HG02970 (cell line): ENCODE results near the gene HGFAC.

Source experiments
- ATAC-seq: cut with Tn5 transposase; IDR thresholded peaks from one replicate; pipeline ENCODE4 v1.9.1; 2021; ENCODE audit warnings: mild to moderate bottlenecking, moderate library complexity, moderate number of reproducible peaks; ENCODE audit not compliant: unreplicated experiment, low FRiP score

HGFAC gene

DNA sequence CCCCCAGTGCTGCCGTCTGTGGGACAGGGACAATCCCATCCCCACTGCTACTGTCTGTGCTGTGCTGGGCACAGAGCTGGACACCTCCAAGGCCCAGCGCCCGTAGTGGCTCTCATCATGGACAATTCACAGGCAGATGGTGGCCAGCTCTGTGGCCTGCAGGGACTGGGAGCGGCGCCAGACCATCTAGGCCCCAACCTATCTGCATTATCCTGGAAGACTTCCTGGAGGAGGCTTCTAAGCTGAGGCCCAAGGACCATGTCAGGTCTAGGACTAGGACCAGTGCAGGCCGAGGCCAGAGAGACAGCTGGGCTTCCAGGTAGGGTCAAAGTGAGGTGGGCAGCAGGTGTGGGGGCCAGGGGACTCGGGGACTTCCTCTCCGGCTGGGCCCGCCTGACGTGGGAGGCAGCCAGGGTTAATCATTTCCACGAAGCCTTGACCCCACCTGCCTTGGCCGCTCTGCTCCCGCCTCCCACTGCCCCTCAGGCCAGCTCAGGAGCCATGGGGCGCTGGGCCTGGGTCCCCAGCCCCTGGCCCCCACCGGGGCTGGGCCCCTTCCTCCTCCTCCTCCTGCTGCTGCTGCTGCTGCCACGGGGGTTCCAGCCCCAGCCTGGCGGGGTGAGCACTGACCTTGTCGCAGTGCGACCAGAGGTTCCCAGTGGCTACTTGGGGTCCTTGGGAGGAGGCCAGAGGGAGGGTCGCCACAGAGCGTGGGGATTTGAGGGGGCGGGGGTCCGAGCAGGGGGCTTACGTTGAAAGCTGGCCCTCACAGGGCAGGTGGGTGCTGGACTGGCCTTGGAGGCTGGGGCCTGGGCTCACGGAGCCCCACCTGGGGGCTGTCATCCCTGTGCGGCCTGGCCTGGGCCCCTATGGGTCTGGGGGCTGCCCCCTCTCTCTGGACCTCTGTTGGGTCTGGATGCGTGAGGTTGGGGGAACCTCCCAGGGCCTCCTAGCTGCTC is at the start of gene HGFAC:
TSS of gene HGFAC (plus strand) at position 468 of the 959 bp plus-strand sequence. CDS start at position 502, 34 bp downstream.
- no peak for ATAC-seq

DNA sequence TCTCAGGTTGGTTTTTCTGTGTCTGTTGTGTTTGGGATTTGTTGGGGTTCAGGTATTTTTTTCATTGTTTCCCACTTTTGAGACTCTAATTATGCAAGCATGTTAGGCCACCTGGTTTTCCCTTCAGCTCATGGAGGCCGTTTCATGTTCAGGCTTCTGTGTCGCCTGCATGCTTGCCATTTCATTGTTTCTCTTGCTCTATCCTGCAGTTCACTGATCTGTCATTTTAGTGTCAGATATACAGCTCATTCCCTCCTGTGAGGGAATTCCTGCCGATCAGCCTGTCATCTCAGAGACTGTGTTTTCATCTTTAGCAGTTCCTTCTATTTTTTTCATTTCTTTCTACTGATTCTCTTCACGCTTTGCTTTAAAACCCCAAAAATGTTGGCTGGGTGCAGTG is 49.4 kb upstream of the HGFAC start:
- no peak for ATAC-seq

DNA sequence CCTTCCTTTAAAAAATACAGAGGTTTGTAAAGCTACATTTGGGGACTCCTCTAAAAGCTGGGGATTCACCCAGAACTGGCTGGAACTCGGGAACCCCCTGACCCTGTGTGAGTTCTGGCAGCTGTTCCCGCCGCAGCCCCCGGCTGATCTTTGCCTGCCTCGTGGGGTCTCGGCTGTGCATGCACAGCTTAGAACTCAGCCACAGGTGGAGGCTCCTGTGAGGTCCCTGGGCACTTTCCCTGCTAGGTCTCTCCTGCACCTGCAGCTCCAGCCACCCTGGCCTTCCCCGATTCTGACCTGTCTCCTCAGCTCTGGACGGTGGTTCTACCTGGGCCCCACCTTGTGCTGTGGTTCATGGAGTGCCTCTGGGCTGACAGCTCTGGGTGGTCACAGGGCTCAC is 48.6 kb upstream of the HGFAC start:
- no peak for ATAC-seq

DNA sequence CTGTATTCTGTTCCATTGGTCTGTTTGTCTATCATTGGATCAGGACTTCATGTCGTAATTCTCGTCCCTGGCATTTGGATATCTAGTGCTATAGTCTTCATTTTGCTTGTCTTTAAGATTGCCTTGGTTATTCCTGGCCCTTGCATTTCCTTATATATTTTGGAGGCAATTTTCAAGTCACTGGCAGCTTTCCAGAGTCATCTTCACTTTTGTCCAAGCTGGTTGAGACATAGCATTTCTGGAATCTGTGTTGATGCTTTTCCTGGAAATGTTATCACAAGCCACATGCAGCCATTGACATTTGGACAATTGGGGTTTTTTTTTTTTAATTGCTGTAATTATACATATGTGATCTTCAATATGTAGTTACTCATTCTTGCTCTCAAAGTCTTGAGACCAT is 45.2 kb upstream of the HGFAC start:
- no peak for ATAC-seq

DNA sequence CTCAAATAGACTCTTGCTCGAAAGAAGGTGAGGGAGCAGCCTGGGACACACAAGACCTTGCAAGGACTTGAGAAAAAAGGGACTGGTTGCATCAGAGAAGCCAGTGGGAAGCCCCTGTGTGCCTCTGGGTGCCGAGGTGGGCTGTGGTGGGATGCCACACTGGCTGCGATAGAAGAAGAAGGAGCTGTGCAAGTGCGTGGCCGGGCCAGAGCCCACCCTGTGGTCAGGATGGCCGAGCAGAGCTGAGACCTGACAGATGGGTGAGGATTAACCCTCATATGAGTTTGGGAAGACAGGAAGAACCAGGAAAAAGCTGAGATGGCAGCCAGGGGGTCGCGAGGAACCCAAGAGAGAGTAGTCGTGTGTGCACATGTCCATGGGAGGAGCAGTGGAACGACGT is 44.6 kb upstream of the HGFAC start:
- ATAC-seq, result no peak

DNA sequence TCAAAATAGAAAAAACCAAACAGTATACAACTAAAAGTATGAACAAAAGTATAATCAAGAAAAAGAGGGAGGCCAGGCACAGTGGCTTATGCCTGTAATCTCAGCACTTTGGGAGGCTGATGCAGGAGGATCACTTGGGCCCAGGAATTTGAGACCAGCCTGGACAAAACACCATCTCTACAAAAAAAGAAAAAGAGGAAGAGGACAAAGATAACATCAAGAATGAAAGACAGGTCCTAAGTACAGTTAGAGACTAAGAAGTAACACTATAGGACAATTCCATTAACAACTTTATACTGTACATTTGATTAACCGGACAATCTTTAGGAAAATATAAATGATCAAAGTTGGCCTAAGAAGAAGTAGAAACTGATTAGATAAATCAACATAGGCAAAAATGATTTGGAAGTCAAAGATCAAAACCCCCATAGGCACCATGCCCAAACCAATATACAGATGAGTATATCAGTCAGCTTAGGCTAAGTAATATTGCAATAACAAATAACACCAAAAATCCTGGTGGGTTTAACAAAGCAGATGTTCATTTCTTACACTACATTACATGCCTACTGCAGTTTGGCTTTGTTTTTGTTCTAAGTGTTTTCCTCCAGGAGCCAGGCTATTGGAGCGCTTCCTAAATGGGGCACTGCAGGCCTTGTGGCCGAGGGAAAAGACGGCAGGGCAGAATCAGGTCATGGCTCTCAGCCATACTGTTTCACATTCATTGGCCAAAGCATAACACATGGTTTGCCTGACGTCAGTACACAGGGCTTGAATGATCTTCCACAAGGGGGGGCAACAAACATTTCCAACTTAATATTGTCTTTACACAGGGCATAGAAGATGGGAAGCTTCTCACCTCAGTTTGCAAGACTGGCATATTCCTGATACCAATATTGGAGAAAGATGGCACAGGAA is 42.2 kb upstream of the HGFAC start:
- ATAC-seq, result no peak

DNA sequence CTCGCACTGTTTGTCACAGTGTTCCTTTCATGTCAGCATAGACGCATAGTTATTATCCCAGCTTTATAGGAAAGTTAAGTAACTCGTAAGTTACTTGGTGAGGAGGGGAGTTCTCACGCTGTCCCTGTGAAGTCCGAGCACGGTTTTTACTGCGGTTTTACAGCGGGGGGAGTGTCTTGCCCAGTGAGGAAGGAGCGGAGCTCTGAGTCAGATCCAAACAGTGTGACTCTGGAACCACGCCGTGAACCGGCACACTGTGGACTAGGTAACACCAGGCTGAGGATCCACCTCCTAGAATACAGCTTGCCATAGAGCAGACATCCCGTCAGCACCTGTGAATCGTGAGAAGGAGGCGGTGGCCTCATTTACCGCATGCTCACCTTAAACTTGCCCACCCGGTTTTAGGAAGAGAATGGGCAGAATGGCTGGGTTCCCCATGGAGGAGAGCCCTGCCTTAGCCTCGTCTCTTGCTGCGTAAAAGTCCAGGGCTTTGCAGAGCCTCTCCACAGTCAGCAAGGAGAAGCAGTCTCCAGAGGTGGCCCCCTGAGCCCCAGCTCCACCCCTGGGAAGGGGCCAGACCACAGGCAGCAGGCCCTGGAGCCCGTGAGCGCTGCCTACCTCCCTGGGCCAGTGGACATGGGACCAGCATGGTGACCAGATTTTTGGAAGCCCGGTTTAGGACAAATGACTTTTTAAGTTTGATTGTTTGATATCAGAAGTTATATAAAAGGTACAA is 40.2 kb upstream of the HGFAC start:
- no peak for ATAC-seq

DNA sequence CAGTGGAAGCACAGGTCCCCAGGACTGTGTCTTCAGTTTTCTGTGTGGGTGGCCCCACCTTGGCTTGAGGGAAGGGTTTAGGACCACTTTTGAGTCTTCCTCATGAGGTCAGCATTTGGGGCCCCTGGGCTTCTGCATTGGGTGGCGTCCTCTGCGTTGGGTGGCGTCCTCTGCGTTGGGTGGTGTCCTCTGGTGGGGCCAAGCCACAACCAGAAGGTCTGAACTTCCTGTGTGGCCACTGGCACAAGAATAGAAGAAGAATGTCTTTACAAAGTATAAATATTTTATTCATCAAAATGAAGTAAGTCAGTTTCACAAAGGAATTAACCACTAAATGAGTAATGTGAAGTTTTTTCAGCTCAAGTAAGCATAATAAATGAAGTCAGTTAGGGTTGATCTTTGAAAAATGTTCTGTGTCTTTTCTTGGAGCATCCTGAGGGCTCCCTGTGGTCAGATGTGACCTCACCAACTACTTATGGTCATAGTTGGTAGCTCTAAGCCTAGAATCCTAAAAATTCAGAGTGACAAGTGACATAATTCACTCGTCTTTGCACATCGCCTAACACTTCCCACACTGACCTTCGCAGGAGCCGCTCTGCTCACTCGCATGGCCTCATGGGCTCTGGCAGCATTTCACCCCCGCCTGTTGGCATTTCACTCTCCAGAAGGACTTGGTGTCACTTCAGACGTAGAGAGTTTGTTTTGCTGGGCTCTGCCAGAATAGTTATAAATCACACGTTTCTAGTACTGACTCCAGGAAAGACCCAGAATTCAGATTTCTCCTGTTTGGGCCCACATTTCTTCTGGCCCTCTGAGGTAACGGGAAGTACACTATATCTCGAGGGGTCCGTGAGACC is 39.0 kb upstream of the HGFAC start:
- ATAC-seq, result no peak

DNA sequence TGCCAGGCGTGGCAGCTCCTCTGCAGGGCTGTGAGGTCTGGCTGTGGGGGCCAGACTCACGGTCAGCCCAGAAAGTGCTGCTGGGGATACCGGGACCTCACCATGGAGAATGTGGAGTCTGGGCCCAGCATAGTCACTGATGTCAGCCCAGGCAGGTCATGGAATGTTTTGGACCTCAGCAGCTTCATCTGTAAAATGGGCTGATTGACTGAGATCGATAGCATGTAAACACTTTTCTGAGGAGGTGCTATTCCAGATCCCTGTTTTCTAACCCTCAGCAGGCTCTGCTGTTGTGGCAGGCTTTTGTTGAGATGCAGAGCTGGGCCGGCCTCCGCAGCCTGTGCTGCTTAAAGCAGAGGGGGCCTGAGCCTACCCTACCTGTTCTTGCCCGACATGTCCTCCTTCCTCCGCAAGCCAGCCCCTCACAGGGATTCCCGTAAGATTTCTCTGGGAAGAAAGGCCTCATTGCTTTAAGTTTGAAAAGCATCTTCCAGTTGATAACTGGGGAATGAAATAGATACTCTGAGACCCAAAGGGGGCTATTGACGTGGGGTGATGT is 38.3 kb upstream of the HGFAC start:
- ATAC-seq, result no peak

DNA sequence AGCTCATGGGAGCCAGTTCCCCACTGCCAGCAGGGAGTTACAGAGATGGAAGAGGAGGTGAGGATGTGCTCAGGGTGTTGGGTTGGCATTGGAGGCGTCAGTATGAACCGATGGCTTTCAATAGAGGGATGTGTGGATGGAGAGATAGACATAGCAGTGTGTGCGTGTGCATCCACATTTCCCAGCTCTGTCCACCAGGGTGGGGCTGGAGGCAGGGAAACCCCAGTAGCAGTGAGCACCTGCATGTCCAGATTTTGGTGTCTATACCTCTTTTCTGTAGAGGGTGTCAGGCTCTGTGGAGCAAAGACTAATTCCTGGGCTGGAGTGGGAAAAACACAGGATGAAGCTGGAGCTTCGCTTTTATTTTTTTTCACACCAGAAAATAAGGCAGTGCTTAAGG is 37.2 kb upstream of the HGFAC start:
- ATAC-seq, result no peak

DNA sequence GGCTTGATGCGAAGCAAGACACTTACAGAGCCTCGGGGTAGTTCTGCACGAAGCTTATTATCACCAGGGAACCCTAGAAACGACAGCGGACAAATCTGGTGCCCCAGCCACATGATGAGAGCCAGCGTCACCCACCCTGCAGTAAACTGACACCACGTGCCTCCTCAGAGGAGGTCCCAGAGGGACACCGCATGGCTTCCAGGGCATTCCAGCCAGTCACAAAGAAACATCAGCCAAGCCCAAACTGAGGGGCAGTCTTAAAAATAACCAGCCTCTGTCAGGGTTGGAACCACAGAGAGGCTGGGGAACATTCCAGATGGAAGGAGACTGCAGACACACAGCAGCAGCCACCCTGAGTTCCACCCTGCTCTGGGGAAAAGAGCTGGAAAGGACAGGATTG is 36.6 kb upstream of the HGFAC start:
- no peak for ATAC-seq

DNA sequence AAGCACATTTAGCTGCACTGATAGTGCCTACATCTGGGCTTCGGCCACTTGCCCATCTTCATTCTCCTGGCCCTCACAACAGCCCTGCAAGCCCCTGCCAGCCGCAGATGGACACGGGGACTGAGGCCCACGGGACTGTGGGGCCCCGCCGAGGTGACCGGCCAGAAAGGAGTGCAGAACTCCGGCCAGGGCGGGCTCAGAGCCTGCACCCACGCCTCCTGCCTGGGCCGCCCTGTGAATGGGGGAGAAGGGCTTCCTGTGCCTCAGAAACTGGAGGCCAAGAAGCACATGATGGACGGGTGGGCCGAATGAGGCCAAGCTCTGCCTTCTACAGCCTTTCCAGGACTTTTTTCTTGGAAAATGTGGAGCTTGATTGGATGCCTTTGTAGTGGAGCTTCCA is 35.7 kb upstream of the HGFAC start:
- no peak for ATAC-seq

DNA sequence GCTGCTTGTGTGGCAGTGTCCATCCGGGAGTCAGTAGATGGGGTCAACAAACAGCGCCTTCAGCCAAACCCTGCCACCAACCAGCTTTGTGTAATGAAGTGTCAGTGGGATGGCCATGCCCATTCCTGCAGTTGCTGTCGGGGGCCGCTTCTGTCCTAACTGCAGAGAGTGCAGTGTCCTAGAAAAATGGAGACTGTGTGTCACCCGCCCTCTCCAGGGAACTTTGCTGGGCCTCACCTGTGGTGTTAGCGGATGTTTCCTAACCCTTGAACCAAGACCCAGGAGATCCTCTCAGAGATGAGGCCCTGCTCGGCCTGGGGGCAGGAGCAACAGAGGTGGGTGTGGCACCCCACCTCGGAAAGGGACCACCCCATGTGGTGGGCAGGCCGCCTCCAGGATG is 35.3 kb upstream of the HGFAC start:
- ATAC-seq, result no peak

DNA sequence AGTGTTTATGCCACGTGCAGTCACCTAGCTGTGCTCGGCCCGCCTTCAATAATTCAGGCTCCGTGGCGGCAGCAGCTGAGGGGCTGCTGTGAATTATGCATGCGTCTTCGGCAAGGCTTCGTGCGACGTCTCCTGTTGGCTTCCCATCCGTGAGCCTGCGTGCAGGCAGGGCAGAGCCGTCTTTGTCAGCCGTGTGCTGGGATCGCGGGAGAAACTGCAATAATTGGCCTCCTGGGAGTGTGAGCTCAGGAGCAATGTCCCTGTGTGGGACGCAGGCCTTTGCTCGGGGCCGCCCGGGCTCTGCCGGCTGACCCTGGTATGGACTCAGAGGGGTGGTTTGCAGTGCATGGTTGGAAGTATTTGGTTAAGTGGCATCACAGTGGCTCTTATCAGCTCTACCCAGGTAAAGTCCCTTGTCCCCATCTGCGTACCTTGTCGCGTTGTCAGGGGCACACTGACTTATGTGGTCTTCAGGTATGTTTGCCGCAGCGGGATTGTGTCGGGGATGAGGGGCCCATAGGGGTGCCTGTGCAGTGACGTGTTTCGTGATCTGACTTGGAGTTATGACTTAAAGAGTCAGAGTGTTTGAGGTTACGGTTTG is 34.5 kb upstream of the HGFAC start:
- ATAC-seq, result no peak

DNA sequence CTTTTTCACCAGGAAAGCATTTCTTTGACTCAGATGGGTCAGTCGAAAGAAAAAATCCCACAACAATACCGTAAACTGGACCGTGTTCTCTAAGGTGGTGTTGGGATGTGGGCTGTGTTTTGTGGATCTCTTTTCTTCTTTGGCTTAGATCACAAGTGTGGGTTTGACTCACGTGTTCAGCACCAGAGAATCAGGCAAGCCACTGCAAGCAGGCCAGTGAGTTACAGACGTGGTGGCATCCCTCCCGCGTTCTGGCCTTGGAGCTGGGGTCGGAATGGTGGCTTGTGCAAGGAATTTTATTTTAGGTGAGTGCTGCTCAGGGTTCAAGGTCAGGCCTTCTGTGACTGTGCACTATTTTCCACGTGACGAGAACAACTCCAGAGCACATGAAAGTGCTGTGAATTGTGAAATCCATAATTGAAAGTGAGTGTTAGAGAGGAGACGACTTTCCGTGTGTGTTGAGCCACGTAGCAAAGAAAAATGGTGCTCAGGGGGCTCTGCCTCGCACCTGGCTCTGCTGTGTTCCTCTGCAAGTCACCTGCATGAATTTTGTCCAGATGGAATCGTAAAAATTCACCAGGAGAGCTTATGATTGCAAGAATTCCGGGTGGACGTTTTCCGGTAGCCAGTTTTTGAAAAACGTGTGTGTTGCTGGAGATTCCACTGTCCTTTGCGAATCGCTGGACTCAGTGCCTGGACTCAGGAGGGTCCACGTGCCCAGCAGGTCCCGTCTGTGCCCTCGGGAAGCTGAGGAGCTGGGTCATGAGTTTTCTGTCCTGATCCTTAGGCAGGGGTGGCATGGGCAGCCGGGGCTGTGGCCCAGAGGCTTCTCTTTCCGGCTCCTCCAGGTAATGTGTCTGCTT is 33.6 kb upstream of the HGFAC start:
- ATAC-seq, result no peak

DNA sequence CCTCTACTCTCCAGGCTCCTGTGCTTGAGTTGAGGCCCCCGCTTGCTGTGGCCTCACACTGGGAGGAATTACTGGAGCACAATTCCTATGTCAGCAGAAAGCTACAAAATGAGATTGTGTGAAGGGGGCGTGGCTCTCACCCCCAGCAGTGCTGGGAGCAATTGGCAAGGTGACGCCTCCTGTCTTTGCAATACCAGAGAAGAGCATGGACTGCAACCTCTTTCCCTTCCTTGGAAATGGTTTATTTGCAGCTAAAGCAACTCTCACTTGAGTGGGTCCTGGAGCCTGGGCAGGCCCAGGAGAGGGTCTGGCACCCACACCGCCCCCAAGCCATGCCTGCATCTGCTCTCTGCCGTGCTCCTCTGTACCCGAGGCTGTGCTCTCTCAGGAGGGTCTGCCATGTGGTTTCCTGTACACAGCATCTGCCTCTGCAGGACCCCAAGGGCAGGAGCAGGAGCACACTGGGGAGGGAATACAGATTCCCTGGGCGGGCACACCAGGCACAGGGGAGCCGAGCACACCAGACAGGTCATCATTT is 32.9 kb upstream of the HGFAC start:
- no peak for ATAC-seq

DNA sequence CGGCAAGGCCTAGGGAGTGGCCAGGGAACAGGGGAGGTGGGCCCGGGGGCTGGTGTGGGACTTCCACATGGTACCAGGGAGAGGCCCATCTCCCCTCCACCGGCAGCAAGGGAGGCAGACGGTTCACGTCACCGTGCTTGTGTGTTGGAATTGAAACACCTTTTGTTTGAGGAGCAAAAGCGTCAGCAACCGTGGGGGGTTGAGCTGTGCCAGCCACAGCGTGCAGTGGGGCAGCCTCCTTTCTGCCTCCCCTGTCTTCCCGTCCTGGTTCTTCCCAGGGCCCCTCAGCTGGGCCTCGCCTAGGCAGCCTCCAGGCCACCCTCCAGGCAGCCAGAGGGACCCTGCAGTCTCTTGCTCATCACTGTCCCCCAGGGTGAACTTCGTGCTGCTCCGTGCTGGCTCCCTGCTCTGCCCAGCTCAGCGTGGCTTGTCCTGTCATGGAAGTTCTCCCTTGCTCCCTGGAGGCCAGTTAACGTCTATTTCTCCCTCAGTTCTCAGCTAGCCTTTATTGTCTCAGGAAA is 32.1 kb upstream of the HGFAC start:
- ATAC-seq, result no peak
